LHCN-M2 (cell line): Measurements from ENCODE around the gene CD83. TPM values are rescaled to one million over a fixed set of nuclear protein-coding genes. Genes with fewer than 3 reads are reported as not detected.
A peak's percentile ranks its signal among the peaks of the same experiment; 100 is the strongest.

ENCODE experiments used
- DNase-seq: peaks from one replicate; pipeline ENCODE4 v3.0.0-alpha.2; 2012; ENCODE audit warnings: low read depth
- total RNA-seq: library from RNA; depleted of rRNA; stranded (reverse); fragments of >200 nt; gene quantifications from 2 replicates; pipeline ENCODE4 v1.2.3, GENCODE V29; 2014

Gene CD83
- total RNA-seq, 1 experiment from 2014 or later: 0.57 TPM

DNA sequence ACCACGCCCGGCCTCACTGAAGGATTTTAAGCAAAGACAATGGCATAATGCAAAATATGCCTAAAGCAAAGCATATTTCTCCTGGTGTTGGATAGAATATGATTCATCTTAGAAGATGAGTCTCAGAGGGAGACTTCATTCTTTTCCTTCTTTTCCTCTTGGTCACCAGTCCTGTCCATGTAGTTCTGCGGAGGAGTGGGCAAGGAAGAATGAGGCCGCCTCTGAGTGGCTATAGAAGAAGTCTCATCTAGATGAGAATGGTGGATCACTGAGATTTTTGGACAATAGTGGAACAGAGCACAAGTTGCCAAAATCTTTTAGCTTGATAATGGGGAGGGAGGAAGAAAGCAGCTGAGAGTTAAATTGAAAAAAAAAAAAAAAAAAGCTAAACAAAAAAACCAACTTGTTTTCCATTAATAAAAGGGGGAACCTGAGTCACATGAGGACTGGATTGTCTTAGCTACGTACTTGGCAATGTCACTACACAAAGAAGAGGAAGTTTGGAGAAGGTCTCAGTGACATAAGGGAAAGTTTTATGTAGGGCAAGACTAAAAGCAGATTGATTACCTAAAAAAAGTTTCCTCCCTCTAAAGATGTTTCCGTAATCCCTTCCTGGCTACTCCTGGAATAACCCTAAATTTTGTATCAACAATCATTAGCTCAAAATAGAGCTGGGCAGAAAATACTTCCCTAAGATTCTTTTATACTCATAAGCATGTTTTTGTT is 6.0 kb downstream of the CD83 start:
- DNase-seq: no peak

DNA sequence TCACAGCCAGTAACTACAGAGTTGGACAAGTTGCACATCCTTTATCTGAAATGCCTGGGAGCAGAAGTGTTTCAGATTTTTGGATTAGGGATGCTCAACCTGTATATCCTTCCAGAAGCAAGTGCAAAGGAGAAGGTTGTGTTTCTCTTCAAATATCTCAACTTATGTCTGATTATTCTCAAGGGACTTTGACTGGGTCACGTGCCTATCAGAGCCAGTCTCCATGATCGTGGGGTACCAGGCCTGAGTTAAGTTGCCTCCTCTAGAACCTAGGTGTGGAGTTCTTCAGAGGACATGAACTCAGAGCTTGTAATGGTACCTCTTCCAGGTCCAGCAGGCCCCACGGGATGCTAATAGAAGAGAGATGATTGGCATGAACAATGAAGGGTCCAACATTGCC is 7.8 kb downstream of the CD83 start:
- no peak for DNase-seq

DNA sequence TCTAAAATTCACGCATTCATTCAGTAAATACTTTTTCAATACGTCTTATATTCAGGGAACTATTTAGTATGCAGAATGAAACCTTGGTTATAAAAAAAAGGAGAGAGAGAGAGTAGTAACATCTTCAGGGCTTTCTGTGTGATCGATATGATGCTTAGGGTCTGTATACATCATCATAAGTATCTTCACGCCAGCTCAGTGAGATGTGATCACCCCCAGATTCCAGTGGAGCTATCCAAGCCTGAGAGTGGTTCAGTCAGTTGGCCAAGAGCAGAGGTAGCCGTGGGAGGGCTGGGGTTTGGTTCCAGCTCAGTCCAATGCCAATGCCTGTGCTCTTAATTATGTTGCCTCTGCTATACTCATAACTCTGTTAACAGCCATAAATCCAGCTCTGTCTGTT is 8.6 kb downstream of the CD83 start:
- no peak for DNase-seq

DNA sequence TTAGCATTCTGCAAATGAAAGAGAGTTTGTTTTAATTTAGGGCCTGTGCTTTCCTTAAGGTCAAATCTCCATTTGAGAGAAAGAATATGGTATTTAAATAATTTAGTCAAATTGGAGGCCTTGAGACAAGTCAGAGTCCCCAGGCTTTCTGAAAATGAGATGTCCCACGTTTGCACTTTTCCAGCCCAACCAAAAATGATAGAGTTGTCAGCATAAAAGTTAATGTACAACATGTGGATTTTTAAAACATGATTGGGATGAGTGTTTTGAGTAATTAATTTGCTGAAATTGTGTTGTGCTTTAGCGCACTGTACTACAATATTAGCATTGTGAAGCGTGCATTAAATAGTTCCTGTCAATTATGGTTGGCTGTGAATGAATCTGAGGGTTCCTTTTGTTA is 10.0 kb downstream of the CD83 start:
- DNase-seq: no peak

DNA sequence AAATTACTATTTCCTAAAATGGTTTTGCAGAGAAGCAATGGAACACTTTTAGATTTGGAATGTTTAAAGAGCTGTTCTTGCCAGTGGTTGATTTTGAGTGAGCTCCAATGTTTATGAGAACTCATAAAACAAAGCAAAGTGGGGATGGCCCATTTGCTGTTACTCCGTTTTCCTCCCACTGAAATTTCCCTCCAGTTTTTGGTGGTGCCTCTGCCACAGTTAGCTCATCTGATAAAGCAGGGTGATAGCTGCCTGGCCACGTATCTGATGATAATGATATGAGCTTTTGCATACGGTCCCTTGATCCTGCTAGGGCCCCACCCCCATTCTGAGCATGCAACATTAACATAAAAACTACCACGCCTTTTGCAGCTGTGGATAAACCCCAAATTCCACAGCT is 10.4 kb downstream of the CD83 start:
- DNase-seq: no peak

DNA sequence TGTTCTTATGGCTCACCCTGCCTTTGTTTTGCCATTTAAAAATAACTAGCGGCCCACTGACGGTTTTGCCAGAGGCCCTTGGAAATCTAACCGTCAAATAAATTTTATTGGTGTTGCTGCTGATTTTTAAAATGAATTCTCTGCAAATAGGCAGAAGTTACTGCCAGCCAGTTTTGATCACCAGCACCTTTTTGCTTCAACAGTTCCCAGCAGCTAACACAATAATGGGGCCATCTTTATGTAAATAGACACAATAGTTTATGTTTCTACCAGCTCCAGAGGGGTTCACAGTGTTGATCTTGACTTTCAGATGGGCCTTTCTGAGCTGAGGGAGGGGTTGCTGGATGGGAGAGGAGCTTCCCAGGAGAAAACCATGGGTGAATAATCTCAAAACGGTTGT is 11.2 kb downstream of the CD83 start:
- DNase-seq: no peak

DNA sequence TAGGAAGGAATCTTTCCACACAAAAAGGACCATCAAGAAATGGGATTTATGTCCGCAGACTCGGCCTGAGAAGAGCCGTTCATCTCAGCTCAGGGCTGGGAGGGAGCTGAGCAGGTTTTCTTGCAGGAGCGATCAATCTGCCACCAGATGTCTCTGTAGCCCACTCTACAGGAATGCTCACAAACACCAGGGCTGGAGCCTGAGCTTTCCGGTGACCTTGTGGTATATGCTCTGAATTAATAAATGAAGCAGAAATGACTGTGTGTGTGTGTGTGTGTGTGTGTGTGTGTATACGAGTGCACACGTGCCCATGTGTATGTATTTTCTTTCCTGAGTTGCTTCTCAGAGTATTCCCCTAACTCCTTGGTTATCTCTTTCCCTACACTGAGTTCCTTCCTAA is 12.0 kb downstream of the CD83 start:
- peak; percentile 54 for DNase-seq

DNA sequence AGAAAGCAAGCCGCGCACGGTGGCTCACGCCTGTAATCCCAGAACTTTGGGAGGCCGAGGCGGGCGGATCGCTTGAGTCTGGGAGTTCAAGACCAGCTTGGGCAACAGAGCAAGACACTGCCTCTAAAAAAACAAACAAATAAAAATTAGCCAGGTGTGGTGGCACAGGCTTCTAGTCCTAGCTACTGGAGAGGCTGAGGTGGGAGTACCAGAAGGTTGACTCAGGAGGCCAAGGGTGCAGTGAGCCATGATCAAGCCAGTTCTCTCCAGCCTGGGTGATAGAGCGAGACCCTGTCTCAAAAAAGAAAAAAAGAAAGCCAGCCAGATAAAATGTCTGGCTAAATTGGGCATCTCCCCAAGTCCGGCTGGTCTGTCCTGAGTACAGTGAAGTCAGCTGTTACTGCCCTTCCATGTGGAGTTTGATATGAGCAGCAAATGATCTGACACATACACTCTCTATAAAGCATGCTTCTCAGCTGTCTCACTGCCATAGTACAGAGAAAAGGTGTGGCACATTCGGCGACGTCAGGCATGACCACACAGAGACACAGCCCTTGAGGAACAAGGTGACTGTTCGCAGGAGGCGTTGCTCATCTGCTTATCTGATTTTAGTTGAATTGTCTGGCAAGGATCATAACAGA is 13.0 kb downstream of the CD83 start:
- peak; percentile 47 for DNase-seq

DNA sequence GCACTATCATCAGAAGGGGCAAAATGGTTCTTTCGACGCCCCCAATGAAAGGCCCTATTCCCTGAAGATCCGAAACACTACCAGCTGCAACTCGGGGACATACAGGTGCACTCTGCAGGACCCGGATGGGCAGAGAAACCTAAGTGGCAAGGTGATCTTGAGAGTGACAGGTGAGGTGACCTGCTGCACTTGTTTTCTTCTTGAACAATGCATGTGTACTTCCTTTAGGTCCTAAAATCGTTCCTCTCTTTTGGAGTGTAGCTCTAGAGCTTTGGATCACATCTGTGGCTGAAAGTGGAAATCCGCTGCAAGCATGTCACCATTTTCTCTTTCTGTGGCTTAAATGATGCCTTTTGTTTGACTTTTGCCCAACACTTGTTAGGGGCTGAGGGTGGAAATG is 14.0 kb downstream of the CD83 start:
- no peak for DNase-seq

DNA sequence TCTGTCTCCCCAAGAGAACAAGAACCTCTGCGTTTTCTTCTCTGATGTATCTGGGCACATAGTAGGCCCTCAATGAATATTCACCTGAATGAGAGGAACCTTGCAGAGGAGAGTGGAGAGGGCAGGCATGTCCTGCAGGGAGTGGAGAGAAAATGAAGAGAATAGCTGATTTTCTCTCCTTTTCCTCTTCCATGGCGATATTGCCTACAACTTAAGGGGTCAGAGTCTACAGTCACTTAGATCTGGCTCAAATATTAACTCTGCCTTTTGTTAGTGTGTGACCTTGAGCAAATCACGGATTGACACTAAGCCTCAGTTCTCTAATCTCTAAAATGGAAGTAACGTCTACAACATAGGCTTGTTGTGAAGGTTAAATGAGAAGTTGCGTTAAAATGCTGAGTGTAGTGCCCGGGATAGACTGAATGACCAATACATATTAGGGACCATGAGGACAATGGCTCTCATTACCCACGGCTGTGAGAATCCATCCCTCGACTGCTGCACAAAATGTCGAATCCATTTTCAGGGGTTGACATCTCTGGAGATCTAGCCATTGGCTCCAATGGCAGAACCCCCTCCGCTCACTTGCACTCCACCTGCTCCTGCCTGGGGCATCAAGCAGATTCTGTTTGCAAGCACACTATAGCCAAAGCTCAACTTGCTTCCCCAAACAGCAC is 14.8 kb downstream of the CD83 start:
- no peak for DNase-seq

DNA sequence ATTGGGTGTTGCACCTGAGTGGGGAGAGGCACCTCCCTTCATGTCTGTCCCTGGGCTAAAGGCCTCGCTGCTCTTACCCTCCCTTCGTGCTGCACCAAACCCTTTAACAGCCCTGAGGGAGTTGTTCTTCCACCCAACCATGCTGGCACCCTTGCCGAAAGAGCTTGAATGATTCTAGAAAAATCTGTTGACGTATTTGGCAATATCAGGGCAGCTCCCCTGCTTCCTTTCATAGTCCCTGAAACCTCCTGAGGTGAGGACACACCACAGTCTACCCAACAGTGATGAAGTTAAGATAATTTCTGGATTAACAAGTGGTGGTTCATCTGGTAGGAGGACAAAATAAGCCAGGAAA is 15.3 kb downstream of the CD83 start:
- DNase-seq: no peak

DNA sequence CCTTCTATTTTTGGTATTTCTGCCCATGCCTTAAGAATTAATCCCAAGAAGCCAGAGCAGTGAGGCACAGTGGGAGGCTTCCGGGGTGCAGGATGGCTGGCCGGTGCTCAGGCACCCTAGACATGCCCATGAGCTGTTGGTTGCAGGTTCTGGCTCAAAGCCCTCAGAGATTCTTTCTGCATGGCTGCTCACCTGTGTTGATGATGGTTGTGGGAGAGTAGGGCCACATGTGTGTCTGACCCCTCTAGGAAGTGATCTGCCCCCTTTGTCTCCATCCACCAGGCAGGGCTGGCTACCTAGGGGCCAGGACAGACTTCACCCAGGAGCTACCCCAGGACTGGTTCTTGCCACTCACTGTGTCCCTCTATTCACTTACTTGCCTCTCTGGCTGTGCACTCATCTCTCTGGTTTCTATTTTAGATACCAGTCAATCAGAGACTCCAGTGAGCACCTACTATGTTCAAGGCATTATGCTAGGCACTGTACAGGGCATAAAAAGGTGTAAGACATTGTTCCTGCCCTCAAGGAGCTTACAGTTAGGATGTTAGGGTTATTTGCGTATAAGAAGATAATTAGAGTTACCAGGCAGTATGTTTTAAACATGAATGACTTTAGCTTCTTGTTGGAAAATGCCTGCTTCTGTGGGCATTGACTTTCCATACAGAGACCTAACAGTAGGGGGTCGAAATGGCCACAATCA is 16.8 kb downstream of the CD83 start:
- no peak for DNase-seq

DNA sequence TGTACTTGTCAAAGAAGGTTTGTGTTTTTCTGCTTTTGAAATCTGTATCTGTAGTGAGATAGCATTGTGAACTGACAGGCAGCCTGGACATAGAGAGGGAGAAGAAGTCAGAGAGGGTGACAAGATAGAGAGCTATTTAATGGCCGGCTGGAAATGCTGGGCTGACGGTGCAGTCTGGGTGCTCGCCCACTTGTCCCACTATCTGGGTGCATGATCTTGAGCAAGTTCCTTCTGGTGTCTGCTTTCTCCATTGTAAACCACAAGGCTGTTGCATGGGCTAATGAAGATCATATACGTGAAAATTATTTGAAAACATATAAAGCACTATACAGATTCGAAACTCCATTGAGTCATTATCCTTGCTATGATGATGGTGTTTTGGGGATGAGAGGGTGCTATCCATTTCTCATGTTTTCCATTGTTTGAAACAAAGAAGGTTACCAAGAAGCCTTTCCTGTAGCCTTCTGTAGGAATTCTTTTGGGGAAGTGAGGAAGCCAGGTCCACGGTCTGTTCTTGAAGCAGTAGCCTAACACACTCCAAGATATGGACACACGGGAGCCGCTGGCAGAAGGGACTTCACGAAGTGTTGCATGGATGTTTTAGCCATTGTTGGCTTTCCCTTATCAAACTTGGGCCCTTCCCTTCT is 18.4 kb downstream of the CD83 start:
- DNase-seq: no peak

DNA sequence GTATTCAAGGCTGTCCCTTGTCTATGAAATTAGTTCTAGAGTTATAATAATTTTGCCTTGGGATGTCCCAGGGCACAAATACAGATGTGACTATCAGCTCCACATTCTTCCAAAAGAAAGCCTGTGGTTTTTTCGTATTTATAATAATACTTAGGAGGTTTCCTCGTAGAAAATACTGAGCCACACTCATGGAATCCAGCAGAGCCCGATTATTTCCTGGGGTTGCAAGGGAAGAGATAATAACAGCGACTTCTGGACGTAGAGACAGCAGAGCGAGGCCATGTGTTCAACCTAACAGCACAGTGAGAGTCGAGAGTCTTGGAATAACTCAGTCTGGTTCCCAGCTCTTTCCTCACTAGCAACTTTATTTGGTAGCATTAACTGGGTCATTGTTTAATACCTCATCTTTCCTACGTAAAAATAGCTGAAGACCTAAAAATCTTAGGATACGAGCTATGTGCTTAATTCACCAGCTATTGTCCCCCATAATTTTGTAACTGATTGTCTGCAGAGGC is 21.2 kb downstream of the CD83 start:
- no peak for DNase-seq

DNA sequence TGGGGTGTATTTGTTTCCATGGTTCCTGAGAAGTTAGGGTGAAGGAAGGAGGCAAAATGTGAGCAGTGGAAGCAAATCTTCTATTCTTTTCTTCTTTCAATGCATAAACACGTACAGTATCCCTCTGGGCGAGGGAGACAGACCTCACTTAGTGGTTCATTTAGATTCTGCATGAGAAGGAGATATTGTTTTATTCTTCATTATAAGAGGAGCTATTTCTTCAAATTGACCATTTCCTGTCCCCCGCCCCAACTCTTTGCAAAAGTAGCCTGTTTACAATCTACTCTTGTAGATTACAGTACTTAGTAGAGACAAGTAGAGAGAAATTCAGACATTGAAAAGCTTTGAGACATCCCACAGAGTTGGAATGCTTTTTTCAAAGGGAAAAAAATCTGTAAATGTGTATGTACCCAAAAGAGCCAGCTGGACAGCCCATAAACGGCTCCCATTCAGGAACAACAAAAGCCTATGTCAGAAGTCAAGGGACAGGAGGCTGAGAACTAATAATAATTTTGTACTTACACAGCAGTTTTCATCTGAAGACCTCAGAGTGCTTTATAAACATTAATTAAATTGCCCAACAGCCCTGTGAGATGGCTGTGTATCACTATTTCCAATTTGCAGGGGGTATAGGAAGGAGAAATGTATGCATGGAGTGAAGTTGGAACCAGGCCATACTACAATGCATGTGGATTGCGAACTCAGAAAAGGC is 23.9 kb downstream of the CD83 start:
- DNase-seq: no peak

DNA sequence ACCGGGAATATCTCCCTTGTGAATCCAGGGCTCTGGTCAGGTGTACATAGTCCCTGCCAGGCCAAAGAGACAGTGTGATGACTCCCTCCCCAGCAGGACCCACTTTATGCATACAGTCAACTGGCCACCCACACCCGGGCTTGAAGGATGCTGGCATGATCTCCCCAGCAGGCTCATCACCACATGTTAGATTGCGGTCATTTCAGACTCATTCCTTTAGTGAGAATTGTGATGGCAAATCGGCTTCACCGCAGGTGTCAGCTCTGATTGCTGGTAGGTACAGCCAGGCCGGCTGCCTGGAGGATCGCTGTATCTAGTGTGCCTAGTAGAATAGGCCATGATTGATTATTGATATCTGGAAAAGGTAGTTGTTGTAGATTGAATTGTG is 24.5 kb downstream of the CD83 start:
- no peak for DNase-seq

DNA sequence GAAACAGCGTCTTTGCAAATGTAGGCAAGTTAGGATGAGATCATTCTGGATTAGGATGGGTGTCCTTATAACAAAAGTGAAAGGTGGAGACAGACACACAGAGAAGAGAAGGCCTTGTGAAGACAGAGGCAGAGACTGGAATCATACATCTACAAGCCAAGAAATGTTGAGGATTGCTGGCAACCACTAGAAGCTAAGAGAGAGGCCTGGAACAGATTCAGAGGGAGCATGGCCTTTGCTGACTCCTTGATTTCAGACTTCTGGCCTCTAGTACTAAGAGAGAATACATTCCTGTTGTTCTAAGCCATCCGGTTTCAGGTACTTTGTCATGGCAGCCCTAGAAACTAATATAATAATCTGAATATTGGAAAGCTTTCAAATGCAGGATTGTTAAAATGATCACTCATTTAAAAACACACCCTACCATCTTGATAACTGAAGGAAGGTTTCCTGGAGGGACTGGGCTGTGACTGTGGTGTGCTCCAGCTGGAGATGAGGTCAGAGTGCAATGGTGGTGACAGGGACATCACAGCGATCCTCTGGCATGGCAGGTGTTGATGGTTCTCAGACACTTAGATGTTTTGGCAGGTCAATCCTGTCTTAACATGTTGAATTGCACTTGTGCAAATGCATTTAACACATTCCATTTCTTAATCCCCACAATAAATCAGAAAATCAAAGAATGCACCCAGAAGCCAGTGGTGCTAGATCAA is 25.1 kb downstream of the CD83 start:
- DNase-seq: no peak

DNA sequence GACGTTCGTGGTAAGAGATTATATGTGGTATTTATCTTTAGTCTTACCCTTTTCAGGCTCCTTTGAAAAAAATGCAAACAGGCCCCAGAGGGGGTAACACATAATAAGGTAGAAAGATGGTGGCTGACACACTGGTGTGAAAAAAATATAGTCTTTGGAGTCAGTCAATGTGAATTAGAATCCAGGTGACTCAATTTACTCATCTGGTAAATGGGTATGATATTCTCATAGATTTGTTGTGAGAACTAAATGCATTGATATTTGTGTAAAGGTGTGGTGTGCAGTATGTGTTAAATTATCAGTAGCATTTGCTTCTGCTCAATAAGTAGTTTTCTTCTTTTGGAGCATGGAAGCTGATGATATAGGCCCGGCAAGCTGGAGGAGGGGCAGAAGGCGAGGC is 25.7 kb downstream of the CD83 start:
- no peak for DNase-seq

DNA sequence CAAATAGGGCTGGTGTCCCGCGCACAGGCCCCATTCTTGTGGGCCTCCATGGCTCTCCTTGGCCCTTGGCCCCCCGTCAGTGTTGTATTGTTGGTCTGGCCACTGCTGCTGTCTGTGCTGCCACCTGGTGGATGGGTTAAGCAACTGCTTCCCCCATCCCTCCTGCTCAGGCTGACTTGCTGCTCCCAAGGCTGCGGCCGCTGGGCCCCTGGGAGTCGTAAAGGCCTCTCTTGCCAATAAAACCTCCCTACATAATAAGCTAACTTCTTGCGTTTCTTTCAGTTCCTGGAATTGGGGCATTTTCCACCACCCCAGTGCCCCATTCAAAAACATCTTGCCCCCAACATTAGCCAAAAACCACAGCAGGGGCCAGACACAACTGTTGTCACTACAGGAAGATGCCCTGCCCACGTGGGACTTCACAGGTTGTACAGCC is 27.1 kb downstream of the CD83 start:
- DNase-seq: peak; percentile 48

DNA sequence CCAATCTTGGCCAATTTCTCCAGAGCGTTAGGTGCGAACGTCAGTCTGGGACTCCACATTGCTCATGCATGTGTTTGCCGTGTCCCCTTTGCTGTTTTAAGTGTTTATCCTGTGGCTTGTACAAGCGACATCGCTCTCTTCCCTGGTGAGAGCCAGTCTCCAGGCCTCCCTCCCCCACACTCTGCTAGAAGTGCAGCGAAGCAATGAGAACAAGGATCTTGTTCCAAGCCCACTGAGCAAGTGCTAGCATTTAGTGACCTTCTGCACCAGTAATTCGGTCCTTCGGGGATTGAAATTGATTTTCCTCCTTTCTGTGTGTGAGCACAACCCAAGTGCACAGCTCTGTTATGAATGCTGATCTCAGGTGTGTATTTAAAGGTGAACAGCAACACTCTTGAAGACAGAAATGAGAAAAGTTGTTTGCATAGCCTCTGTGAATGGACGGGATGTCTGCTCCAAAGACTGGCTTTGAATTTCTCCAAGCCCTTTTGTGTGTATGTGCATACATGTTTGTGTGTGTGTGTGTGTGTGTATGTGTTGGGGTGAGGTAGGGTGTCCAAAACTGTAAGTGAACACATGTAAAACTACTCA is 29.0 kb downstream of the CD83 start:
- DNase-seq: no peak
